Gastrocnemius medialis (tissue), 4 donors: ENCODE measurements around the gene RPS25. TPM values are rescaled to one million over a fixed set of nuclear protein-coding genes. Genes with fewer than 3 reads are reported as not detected.
A peak's percentile ranks its signal among the peaks of the same experiment; 100 is the strongest.

Source experiments
- ATAC-seq, 2 donors: fragments of 150-250 bp; one replicate each; pipeline ENCODE4 v1.9.1; 2016
- DNase-seq, 2 donors: peaks; one replicate each; pipeline ENCODE4 v3.0.0-alpha.2; 2019
- H3K27ac ChIP-seq, 4 donors: fragments of 200-600 bp; sonication (generic); 1 replicate in 1 of 4; 2 replicates in 3 of 4; pipeline ENCODE4 v1.5.1; 2016 to 2018; ENCODE audit warnings: mild to moderate bottlenecking in 2 of 4, moderate library complexity in 1 of 4
- H3K27me3 ChIP-seq, 3 donors: fragments of 200-600 bp; sonication (generic) in 2 of 3; 1 replicate in 1 of 3; 2 replicates in 2 of 3; pipeline versions ENCODE4 v1.5.1 to v1.6.0; 2016 to 2019; ENCODE audit warnings: mild to moderate bottlenecking in 1 of 3, moderate library complexity in 1 of 3
- H3K36me3 ChIP-seq, 2 donors: fragments of 200-600 bp; sonication (generic) in 1 of 2; one replicate each; pipeline ENCODE4 v1.5.1; 2017 to 2018
- H3K4me1 ChIP-seq, 2 donors: fragments of 200-600 bp; sonication (generic) in 1 of 2; one replicate each; pipeline ENCODE4 v1.5.1; 2016 to 2017; ENCODE audit warnings: mild to moderate bottlenecking in 2 of 2
- H3K4me3 ChIP-seq, 4 donors: fragments of 200-600 bp; sonication (generic) in 3 of 4; 1 replicate in 1 of 4; 2 replicates in 3 of 4; pipeline ENCODE4 v1.5.1; 2016 to 2019; ENCODE audit warnings: mild to moderate bottlenecking in 2 of 4
- H3K9me3 ChIP-seq, 3 donors: fragments of 200-600 bp; sonication (generic) in 2 of 3; 1 replicate in 1 of 3; 2 replicates in 2 of 3; pipeline ENCODE4 v1.5.1; 2016 to 2019
- POLR2A ChIP-seq, 2 donors: fragments of 450-650 bp; IDR thresholded peaks; one replicate each; pipeline ENCODE4 v1.6.1; 2017; ENCODE audit warnings: antibody characterized with exemption in 2 of 2, mild to moderate bottlenecking in 2 of 2, moderate library complexity in 2 of 2
- in situ Hi-C, 4 donors: fragments of 200-750 bp; cut with MboI; loops; one replicate each; pipeline versions ENCODE4 v1.15.0 to v1.8.0; 2017; ENCODE audit warnings: low sequenced_read_pairs in 4 of 4
- intact Hi-C: fragments of 100-400 bp; cut with DNase I; formaldehyde crosslinking; loops from one replicate; pipeline ENCODE4 v1.15.1; 2023; ENCODE audit warnings: low total_unique reads
- total RNA-seq, 4 donors: library from RNA; depleted of rRNA; stranded (reverse); fragments of >200 nt; gene quantifications; one replicate each; pipeline versions ENCODE4 v1.1.0 to v1.2.3, GENCODE V29; 2016
- TF ChIP-seq, protein P1 (sequence below), 5 experiments: fragments of 450-650 bp in 3 of 5; fragments of 200-600 bp in 2 of 5; sonication (generic) in 2 of 5; IDR thresholded peaks in 4 of 5; conservative IDR thresholded peaks in 1 of 5; 1 replicate in 4 of 5; 2 replicates in 1 of 5; pipeline ENCODE4 v1.5.1; 2016 to 2019; ENCODE audit warnings: antibody characterized with exemption in 5 of 5, mild to moderate bottlenecking in 3 of 5, moderate library complexity in 3 of 5

Gene RPS25
- total RNA-seq, 4 donors from 2014 or later, result 1,700 to 2,567 (median 1,849) TPM

DNA sequence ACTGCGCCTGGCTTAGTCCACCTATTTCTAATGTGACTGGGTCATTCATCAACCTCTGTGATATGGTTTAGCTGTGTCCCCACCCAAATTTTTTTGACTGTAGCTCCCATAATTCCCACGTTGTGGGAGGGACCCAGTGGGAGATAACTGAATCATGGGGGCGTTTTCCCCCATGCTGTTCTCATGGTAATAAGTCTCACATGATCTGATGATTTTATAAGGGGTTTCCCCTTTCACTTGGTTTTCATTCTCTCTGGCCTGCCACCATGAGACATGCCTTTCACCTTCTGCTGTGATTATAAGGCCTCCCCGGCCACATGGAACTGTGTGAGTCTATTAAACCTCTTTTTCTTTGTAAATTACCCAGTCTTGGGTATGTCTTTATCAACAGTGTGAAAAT is 11.5 kb downstream of the RPS25 start:
- Histone ChIP-seq H3K36me3 (peaks cover 0 to 41% of the 10 kb centered on the region in 2 donors), H3K9me3 (no peaks in the 10 kb centered on the region), H3K27me3 (no peaks in the 10 kb centered on the region), H3K27ac (no peak overlapping the region), H3K4me1 (no peaks in the 10 kb centered on the region), H3K4me3 (no peak overlapping the region)
- DNase-seq, result no peak
- intact Hi-C loops (no loop called here), in situ Hi-C loops (no loop called here)
- ATAC-seq, result no peak
- TF ChIP-seq, protein P1, sequence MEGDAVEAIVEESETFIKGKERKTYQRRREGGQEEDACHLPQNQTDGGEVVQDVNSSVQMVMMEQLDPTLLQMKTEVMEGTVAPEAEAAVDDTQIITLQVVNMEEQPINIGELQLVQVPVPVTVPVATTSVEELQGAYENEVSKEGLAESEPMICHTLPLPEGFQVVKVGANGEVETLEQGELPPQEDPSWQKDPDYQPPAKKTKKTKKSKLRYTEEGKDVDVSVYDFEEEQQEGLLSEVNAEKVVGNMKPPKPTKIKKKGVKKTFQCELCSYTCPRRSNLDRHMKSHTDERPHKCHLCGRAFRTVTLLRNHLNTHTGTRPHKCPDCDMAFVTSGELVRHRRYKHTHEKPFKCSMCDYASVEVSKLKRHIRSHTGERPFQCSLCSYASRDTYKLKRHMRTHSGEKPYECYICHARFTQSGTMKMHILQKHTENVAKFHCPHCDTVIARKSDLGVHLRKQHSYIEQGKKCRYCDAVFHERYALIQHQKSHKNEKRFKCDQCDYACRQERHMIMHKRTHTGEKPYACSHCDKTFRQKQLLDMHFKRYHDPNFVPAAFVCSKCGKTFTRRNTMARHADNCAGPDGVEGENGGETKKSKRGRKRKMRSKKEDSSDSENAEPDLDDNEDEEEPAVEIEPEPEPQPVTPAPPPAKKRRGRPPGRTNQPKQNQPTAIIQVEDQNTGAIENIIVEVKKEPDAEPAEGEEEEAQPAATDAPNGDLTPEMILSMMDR (IDR thresholded peaks at IDR 0.05 in 4 of 5, conservative IDR thresholded peaks at IDR 0.05 in 1 of 5), result no peak
- no peak for TF ChIP-seq POLR2A (IDR thresholded peaks at IDR 0.05)

DNA sequence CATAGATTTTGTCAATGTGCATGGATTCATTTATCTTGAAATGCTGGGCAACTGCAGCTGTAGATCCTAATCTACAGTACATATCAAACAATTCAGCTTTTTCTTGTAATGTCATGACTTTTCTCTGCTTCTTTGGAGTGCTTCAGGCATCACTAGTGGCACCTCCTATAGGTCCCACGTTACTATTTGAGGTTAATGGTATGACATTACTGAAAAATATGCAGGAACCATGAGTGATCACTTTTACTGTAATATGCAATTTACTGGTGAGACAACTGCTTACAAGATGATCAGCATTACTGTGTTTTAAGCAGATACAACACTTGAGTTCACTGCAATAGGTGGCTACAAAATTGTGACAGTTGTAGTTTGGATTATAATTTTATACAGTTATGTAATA is 17.2 kb downstream of the RPS25 start:
- peaks cover 0 to 18% of the 10 kb centered on the region in 2 donors for H3K36me3 ChIP-seq
- H3K4me1 ChIP-seq, result peaks cover 24 to 28% of the 10 kb centered on the region in 2 donors
- DNase-seq (no peak), ATAC-seq (no peak)
- no peak overlapping the region for H3K4me3 ChIP-seq
- TF ChIP-seq, protein P1 (IDR thresholded peaks at IDR 0.05 in 4 of 5, conservative IDR thresholded peaks at IDR 0.05 in 1 of 5), result no peak
- no peak for TF ChIP-seq POLR2A (IDR thresholded peaks at IDR 0.05)
- H3K9me3 ChIP-seq, result no peaks in the 10 kb centered on the region
- in situ Hi-C loops, result no loop called here
- intact Hi-C loops, result no loop called here
- H3K27ac ChIP-seq, result peak overlapping the region; percentile 79 to 96 (median 85)
- H3K27me3 ChIP-seq, result no peaks in the 10 kb centered on the region

DNA sequence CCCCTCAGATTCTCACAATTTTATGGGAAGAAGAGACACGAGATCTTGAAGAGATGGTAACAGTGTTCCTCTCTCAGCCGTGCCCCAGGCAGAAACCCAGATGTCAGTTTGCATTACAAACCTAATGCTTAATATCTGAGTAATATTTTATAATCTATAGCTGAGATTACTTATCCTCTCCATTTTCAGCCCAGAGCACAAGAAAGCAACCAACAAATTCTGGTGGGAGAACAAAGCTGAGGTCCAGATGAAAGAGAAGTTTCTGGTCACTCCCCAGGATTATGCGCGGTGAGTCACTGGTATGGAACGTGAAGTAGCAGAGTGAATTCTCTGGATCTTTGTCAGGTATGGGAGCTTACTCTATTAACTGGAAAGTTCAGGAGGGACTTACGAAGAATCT is 19.3 kb downstream of the RPS25 start:
- Histone ChIP-seq H3K27ac (peak overlapping the region; percentile 79 to 96 (median 85)), H3K36me3 (peaks cover 0 to 16% of the 10 kb centered on the region in 2 donors), H3K4me3 (peak overlapping the region; percentile 66 to 88 (median 81)), H3K9me3 (no peaks in the 10 kb centered on the region), H3K4me1 (peaks cover 24 to 28% of the 10 kb centered on the region in 2 donors), H3K27me3 (no peaks in the 10 kb centered on the region)
- intact Hi-C loops (loop anchor here (1.0 kb wide), 2 partner anchors 19 to 31 kb away; partner anchors contain the start of genes RPS25, SLC37A4 and TRAPPC4), in situ Hi-C loops (no loop called here)
- ATAC-seq, result peak in 1 of 2 donors; percentile 36
- TF ChIP-seq, protein P1 (IDR thresholded peaks at IDR 0.05 in 4 of 5, conservative IDR thresholded peaks at IDR 0.05 in 1 of 5), result no peak
- no peak for TF ChIP-seq POLR2A (IDR thresholded peaks at IDR 0.05)
- no peak for DNase-seq

DNA sequence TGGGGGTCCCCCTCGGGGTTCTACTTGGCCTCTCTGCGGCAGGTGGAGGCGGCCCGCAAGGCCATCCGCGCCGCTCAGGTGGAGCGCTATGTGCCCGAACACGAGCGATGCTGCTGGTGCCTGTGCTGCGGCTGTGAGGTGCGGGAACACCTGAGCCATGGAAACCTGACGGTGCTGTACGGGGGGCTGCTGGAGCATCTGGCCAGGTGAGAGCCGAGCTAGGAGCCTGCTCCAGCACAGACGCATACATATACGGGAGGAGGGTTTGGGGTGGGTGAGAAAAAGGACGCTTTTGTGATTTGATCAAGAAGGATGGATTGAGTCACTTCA is 19.8 kb downstream of the RPS25 start:
- intact Hi-C loops, result loop anchor here (1.0 kb wide), 2 partner anchors 20 to 32 kb away; partner anchors contain the start of genes RPS25, SLC37A4 and TRAPPC4
- H3K9me3 ChIP-seq, result no peaks in the 10 kb centered on the region
- ATAC-seq, result peak; percentile 27 to 30
- H3K27me3 ChIP-seq, result no peaks in the 10 kb centered on the region
- no peak for DNase-seq
- in situ Hi-C loops, result no loop called here
- H3K27ac ChIP-seq, result peak overlapping the region; percentile 79 to 96 (median 85)
- H3K4me3 ChIP-seq, result peak overlapping the region; percentile 66 to 88 (median 81)
- H3K4me1 ChIP-seq, result peaks cover 24 to 28% of the 10 kb centered on the region in 2 donors
- H3K36me3 ChIP-seq, result peaks cover 0 to 13% of the 10 kb centered on the region in 2 donors
- TF ChIP-seq POLR2A (IDR thresholded peaks at IDR 0.05), result no peak
- TF ChIP-seq, protein P1 (IDR thresholded peaks at IDR 0.05 in 4 of 5, conservative IDR thresholded peaks at IDR 0.05 in 1 of 5), result no peak
